ENCODE measurements around the gene RICTOR. TPM values are rescaled to one million over a fixed set of nuclear protein-coding genes. Genes with fewer than 3 reads are reported as not detected.
"Not testable (repeated sequence)": the region's sequence is repeated elsewhere in the genome, so short reads cannot be mapped to it uniquely, and the experiment has no call there.

RICTOR gene
- total RNA-seq, 1 experiment from 2014 or later = 7.3 TPM

DNA sequence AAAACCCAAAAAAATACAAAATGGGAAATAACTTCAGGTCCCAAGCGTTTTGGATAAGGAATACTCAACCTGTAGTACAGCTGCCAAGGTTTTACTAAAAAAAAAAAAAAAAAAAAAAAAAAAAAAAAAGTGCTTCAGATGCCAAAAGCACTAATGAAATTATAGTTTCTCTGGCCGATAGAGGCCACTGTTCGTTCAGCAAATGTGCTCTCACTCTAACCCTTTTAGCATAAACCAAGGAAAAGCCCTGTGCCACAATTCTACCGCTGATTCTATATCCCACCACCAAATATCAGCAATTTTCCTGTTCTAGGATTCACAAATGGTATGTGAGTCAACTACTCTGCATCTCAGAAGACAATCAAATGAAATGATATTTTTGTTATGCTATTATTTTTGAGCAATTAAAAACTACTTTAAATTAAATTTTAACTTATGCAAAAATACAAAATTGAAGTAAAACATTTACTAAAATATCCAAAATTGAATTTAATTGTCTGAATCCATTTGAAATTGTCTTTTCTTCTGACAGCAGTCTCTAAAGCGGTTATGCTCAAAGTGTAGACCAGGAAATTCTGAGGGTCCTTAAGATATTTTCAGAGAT, 79.8 kb downstream of the RICTOR start:
- in situ Hi-C loops (cut with HindIII; ENCODE audit: low pct_unique_long_range_greater_than_20kb, low sequenced_read_pairs) = no loop called here
- DNase-seq (ENCODE audit: low read depth) = peak; percentile 55

DNA sequence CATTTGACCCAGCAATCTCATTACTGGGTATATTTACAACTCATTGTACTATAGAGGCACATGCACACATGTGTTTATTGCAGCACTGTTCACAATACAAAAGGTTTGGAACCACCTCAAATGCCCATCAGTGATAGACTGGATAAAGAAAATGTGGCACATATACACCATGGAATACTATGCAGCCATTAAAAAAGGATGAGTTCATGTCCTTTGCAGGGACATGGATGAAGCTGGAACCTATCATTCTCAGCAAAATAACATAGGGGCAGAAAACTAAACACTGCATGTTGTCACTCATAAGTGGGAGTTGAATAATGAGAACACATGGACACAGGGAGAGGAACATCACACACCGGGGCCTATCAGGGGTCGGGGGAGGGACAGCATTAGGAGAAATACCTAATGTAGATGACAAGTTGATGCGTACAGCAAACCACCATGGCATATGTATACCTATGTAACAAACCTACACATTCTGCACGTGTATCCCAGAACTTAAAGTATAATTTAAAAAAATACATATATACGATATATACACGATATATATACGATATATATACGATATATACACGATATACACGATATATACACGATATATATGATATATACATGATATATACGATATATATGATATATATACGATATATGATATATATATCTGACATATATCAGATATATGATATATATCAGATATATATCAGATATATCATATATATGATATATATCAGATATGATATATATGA, 84.1 kb downstream of the RICTOR start:
- DNase-seq (ENCODE audit: low read depth); in situ Hi-C loops (cut with HindIII; ENCODE audit: low pct_unique_long_range_greater_than_20kb, low sequenced_read_pairs): not testable (repeated sequence)

DNA sequence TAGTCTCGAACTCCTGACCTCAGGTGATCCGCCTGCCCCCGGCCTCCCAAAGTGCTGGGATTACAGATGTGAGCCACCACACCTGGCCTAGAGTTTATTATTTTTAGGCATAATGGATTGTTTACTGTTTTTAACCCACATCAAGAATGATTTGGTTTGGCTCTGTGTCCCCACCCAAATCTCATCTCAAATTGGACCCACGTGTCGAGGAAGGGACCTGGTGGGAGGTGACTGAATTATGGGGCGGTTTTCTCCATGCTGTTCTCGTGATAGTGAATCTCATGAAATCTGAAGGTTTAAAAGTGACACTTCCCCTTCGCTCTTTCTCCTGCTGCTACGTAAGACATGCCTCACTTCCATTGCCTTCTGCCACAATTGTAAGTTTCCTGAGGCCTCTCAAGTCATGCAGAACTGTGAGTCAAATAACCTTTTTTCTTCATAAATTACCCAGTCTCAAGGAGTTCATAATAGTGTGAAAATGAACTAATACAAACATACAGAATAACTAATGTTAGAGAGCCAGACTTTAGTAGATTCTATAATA, 88.2 kb downstream of the RICTOR start:
- in situ Hi-C loops (cut with HindIII; ENCODE audit: low pct_unique_long_range_greater_than_20kb, low sequenced_read_pairs) = no loop called here
- no peak for DNase-seq (ENCODE audit: low read depth)

DNA sequence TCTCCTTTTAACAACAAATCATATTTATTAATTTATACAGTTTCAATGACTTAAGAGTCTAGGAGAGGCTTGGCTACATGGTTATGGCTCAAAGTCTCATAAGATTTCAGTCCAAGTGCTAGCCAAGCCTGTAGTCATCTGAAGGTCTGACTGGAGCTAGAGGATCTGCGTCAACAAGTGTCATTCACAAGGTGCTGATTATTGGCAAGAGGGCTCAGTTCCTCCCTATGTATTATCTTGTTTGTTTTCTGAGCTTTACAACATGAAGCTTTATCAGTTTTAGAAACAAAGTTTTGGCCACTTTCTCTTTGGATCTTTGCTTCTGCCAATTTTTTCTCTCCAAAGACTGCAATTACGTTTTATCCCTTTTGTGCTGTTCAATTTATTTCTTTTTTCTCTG, 94.7 kb downstream of the RICTOR start:
- DNase-seq (ENCODE audit: low read depth) = no peak
- in situ Hi-C loops (cut with HindIII; ENCODE audit: low pct_unique_long_range_greater_than_20kb, low sequenced_read_pairs) = no loop called here

DNA sequence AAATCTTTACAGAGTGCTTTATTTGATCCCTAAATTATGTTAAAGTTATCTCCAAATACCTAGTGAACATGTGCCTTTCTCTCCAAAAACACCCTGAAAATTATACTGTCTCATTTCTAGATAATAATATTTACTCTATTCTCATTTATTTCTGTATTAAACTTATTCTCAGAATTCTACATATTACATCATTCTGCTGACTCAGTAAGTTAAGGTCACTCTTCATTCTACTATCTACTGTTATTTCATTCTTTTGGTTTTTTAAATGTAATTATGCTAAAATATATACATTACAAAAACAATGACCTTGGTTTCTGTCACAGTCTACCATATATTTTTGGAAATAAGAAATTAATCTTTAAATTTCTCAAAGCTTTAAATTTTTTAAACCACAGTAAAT, 96.2 kb downstream of the RICTOR start:
- in situ Hi-C loops (cut with HindIII; ENCODE audit: low pct_unique_long_range_greater_than_20kb, low sequenced_read_pairs) = no loop called here
- DNase-seq (ENCODE audit: low read depth) = no peak

DNA sequence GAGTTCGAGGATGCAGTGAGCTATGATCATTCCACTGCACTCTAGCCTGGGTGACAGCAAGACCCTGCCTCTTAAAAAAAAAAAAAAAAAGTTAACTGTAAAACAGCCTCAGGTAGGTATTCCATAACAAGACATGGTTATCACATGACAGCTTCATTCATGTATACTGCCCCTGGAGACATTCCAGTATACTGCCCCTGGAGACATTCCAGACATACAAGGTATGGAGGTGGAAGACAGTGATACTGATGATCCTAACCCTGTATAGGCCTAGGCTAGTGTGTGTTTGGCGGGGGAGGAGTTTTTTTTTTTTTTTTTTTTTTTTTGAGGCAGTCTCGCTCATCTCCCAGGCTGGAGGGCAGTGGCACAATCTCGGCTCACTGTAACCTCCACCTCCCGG, 105.5 kb downstream of the RICTOR start:
- in situ Hi-C loops (cut with HindIII; ENCODE audit: low pct_unique_long_range_greater_than_20kb, low sequenced_read_pairs) = no loop called here
- DNase-seq (ENCODE audit: low read depth) = no peak

DNA sequence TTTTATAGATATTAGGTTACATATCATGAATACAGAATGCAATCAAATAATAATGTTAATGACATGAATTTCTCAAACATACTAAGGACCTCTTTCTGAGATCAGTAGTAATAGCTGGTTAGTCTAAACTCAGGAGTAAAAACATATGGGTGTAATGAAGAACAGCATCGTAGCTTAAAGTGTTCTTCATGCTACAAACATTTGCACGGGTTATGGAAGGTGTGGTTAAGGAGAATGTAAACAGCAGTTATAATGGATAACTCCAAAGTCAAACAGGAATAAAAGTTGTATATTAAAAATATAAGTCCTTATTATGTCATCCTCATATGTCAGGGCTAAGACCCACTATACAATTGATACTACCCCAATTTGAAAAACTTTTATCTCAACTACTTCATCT, 112.5 kb downstream of the RICTOR start:
- in situ Hi-C loops (cut with HindIII; ENCODE audit: low pct_unique_long_range_greater_than_20kb, low sequenced_read_pairs) = no loop called here
- no peak for DNase-seq (ENCODE audit: low read depth)

DNA sequence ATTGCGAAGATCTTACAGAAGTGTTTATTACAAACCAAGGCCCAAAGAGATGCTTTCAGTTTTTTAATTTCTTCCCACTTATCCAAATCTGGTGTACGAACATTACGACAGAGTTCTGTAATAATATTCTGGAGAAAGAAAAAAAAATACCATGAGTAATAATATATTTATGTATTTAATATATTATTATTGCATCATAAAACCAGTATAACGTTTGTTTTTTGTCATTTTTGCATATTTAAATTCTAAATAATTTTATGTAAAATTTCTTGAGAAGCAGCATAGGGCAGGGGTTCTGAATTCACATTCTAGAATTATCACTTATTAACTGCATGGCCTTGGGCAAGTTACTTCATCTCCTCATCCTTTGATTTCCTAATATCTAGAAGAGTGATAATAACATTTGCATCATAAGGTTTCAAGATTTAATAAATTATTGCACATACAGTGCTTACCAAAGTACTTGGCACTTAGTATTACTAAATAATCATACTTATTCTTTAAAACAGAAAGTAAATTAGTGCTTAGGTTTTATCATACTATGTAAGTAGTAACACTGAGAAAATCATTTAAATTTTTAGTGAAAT, 120.7 kb downstream of the RICTOR start:
- in situ Hi-C loops (cut with HindIII; ENCODE audit: low pct_unique_long_range_greater_than_20kb, low sequenced_read_pairs) = no loop called here
- no peak for DNase-seq (ENCODE audit: low read depth)

DNA sequence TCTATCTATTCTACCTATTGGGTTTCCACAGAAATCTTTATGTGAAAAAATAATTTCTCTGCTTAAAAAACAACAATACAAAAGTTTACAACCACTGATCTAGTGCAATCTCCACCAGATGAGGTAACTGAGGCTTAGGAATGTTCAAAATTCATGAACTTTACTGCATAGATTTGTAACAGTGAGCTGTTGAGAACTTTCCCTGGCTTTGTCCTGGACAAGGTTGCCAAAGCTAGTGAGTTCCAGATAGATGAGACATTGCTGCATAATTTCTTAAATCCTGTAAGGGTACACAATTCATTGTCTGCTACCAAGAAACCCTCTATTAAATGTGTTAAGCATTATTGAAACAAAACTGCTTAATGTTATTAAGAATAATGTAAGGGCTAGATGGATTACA, 125.7 kb downstream of the RICTOR start:
- in situ Hi-C loops (cut with HindIII; ENCODE audit: low pct_unique_long_range_greater_than_20kb, low sequenced_read_pairs) = no loop called here

DNA sequence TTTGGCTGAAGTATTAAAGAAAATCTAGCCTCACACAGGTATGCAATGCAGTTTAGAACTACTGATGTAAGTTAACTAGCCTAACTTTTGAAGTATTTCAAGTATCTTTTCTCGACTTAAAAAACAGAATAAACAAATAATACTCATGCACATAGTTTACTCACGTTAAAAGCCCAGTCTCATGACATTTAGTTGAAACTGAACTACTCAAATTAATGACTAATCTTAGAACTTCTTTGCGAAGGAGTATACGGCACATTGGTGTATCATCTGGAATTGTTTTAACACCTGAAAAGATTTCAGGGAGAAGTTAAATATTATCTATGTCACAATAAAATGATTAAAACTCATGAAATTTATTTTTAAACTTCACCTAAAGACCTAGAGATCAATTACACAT, 129.9 kb downstream of the RICTOR start:
- in situ Hi-C loops (cut with HindIII; ENCODE audit: low pct_unique_long_range_greater_than_20kb, low sequenced_read_pairs) = no loop called here
- DNase-seq (ENCODE audit: low read depth) = no peak

More for the DNA sequence above, 125.7 kb downstream of the RICTOR start:
- no peak for DNase-seq (ENCODE audit: low read depth)

DNA sequence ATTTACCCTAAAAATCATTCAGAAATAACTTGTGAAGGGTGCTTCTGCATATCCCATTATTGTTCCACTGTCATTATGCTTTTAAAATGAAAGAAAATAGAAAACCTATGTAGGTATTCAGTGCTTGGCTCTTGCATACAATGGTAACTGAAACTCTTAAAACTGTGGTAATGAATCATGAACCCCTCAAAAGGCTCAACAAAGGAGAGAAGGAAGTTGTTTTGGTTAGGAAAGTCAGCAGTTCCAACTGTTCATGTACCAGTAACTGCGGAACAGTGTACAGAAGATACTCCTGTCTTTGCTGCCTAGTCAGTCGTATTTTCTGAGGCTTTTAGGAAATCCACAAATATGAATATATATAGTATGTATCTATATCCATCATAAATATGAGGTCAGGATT, 132.3 kb downstream of the RICTOR start:
- no peak for DNase-seq (ENCODE audit: low read depth)
- in situ Hi-C loops (cut with HindIII; ENCODE audit: low pct_unique_long_range_greater_than_20kb, low sequenced_read_pairs) = no loop called here

DNA sequence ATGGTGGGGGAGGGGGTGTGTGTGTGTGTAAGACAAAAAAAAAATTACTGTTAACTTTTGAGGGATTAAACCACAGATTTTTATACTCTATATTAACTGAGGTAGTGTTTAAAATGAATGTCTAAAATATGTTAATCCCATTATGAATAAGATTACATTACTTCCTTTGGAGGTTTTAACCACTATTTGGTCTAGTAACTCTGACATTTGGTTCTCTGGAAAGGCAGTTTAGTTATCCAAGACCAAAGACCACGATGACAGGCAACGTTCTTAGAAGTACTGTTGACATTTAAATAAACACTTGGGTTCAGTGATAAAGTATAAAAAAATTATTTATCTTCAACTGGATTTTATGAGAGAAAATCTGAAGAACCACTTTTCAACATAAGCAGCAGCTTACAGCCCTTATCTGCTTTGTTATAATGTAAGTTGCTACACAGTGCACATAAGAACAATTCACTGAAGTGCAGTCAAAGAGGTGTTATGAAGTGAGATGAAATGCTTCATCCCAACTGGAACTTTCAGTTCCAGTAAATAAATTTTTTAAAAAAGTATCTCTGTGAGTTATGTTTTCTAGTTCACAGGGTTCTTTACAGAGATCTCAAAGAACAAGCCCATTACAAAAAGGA, 133.9 kb downstream of the RICTOR start:
- DNase-seq (ENCODE audit: low read depth) = no peak
- in situ Hi-C loops (cut with HindIII; ENCODE audit: low pct_unique_long_range_greater_than_20kb, low sequenced_read_pairs) = no loop called here

DNA sequence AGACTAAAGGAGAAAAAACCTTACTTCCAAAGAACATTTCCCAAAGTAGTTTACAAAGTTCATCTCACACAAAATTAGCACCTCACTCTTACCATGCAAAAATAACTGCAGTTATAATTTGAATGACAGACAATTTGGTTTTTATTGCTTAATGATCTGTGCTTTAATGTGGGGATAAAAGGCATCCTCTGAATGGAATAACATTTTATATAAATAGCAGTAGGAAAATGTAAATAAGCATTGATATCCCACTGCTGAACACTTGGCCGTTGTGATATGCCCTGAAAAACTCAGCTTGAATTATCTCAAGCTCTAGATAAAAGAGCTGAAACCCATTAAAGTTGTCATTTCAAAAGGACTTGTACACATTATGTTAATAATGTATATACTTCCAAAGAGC, 135.2 kb downstream of the RICTOR start:
- in situ Hi-C loops (cut with HindIII; ENCODE audit: low pct_unique_long_range_greater_than_20kb, low sequenced_read_pairs) = no loop called here
- no peak for DNase-seq (ENCODE audit: low read depth)

DNA sequence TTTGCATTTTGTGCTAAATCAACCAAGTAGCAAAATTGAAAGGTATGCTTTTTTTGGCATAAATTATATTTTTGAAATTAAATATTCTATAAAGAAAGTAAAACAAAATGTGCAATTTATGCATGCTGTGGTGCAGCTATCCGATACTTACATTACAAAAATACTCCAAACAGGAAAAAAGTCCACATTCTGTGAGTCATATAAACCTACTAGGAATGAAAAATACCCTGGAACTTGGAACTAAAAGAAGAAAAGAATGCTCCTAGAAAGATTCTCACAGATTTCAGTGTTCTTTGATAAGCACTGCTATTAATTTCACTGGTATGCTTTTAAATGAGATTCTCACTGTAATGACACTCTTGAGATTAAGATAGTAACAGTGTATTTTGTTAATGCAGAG, 135.8 kb downstream of the RICTOR start:
- in situ Hi-C loops (cut with HindIII; ENCODE audit: low pct_unique_long_range_greater_than_20kb, low sequenced_read_pairs) = no loop called here
- DNase-seq (ENCODE audit: low read depth) = no peak

DNA sequence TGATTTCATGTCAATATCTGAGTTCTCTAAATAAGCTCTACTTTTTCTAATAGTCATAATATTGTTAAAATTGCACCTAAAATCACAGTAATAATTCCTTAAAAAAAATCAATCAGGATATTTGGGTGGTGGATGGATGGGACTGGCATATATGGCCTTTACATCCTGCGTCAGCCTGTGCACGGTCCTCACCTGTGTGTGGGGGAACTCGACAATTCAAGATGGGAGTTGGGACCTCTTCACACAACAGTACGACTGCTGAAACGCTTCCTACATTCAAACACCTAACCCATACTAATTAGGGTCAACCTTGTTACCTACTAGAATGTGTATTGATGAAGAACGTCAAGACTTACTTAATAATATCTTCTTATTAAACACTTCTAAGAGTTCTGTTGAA, 137.9 kb downstream of the RICTOR start:
- no peak for DNase-seq (ENCODE audit: low read depth)
- in situ Hi-C loops (cut with HindIII; ENCODE audit: low pct_unique_long_range_greater_than_20kb, low sequenced_read_pairs) = no loop called here

DNA sequence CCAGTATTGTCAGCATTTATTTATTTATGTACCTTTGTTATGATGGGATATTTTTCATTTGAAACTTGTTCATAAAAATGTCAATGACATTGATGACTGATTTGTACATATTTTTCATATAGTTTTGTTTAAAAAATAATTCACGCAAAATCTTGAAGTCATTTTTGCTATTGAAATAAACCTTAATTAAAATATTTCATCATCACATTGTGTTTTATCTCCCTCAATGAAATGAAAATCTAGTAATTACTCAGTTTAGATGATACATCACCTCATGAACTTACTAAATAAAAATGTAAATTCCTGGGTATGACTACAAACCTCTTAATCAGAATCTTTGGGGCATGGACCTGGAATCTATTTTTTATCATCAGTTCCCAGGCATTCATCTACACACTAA, 138.8 kb downstream of the RICTOR start:
- in situ Hi-C loops (cut with HindIII; ENCODE audit: low pct_unique_long_range_greater_than_20kb, low sequenced_read_pairs) = no loop called here
- DNase-seq (ENCODE audit: low read depth) = no peak

DNA sequence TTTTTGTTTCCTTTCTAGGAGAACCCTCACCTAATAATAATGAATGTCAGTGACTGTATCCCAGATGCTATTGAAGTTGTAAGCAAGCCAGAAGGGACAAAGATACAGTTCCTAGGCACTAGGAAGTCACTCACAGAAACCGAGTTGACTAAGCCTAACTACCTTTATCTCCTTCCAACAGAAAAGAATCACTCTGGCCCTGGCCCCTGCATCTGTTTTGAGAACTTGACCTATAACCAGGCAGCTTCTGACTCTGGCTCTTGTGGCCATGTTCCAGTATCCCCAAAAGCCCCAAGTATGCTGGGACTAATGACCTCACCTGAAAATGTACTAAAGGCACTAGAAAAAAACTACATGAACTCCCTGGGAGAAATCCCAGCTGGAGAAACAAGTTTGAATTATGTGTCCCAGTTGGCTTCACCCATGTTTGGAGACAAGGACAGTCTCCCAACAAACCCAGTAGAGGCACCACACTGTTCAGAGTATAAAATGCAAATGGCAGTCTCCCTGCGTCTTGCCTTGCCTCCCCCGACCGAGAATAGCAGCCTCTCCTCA, 141.3 kb downstream of the RICTOR start:
- in situ Hi-C loops (cut with HindIII; ENCODE audit: low pct_unique_long_range_greater_than_20kb, low sequenced_read_pairs) = no loop called here
- no peak for DNase-seq (ENCODE audit: low read depth)

DNA sequence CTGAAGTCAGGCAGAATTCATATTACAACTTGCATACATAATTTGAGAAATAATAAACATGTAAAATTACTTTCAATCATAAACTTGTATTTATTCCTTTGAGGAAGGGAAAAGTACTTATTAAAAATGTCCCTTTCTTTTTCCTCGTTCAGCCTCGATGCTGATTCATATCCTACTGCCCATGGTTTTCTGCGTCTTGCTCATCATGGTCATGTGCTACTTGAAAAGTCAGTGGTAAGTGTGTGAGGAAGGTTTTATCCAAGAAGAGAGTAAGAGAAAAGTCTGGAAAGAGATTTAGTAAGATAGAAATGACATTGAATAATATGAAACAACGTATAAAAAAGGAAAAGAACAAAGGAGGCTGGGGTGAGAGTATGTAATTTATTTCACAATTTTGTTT, 142.5 kb downstream of the RICTOR start:
- no peak for DNase-seq (ENCODE audit: low read depth)
- in situ Hi-C loops (cut with HindIII; ENCODE audit: low pct_unique_long_range_greater_than_20kb, low sequenced_read_pairs) = no loop called here

DNA sequence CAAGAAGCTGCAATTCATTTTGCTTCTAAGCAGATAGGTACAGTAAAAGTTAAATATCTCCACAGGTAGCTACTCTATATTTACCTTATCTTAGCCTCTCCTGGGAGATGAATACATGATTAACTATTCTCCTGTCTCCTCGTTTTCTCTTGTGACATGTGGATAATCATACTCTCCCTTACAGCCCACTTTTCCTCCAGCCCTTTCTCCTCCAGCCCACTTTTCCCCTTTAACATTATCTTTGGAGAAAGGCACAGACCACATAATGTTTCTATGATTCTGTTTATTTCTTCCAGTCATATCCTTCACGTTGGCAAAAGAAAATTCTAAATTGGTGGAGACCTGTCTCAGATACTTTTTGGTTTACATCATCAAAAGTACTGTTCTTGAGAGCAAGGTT, 144.4 kb downstream of the RICTOR start:
- DNase-seq (ENCODE audit: low read depth) = no peak
- in situ Hi-C loops (cut with HindIII; ENCODE audit: low pct_unique_long_range_greater_than_20kb, low sequenced_read_pairs) = no loop called here

Measured in Caki2 (cell line).